Psoas muscle (tissue), 8 donors: ENCODE results near the gene KCNN1. TPM values are rescaled to one million over a fixed set of nuclear protein-coding genes. Genes with fewer than 3 reads are reported as not detected.

Experiments
- ATAC-seq, 4 donors: fragments of 200-7000 bp; cut with Tn5 transposase; one replicate each; pipeline ENCODE4 v1.9.1; 2020; ENCODE audit warnings: moderate library complexity in 3 of 4, mild to moderate bottlenecking in 2 of 4
- DNase-seq, 2 donors: peaks; one replicate each; pipeline ENCODE4 v3.0.0-alpha.2; 2020
- H3K27ac ChIP-seq: fragments of 200-600 bp; one replicate; pipeline ENCODE4 v1.8.0; 2022
- H3K27me3 ChIP-seq, 3 donors: fragments of 200-600 bp in 1 of 3; one replicate each; pipeline versions ENCODE4 v1.6.1 to v1.8.0; 2013 to 2022; ENCODE audit warnings: low read length in 2 of 3, mild to moderate bottlenecking in 2 of 3, moderate library complexity in 1 of 3; ENCODE audit not compliant: insufficient read depth in 3 of 3
- H3K36me3 ChIP-seq, 2 donors: fragments of 200-600 bp in 1 of 2; one replicate each; pipeline versions ENCODE4 v1.6.1 to v1.8.0; 2013 to 2022; ENCODE audit warnings: low read depth in 1 of 2, mild to moderate bottlenecking in 1 of 2, moderate library complexity in 1 of 2; ENCODE audit not compliant: insufficient read depth in 1 of 2
- H3K4me1 ChIP-seq: fragments of 200-600 bp; one replicate; pipeline ENCODE4 v1.8.0; 2022
- H3K4me3 ChIP-seq: fragments of 200-600 bp; one replicate; pipeline ENCODE4 v1.8.0; 2022; ENCODE audit warnings: mild to moderate bottlenecking
- H3K9me3 ChIP-seq: fragments of 200-600 bp; one replicate; pipeline ENCODE4 v1.8.0; 2022
- CTCF ChIP-seq: fragments of 200-600 bp; IDR thresholded peaks from one replicate; pipeline ENCODE4 v1.8.0; 2022; ENCODE audit warnings: antibody characterized with exemption
- WGBS, 3 donors: extraction: QIAGEN DNeasy Blood & Tissue Kit; methylation state at CpG; one replicate each; pipeline versions ENCODE4 v1.1.6 to v1.1.7; 2013; 5-methylcytosine and 5-hydroxymethylcytosine counted together
- intact Hi-C, 2 donors: fragments of 100-400 bp; cut with DNase I; formaldehyde crosslinking; loops; one replicate each; pipeline versions ENCODE4 v1.11.0 to v1.14.2; 2022
- polyA plus RNA-seq, 3 donors: library from polyadenylated mRNA; stranded (reverse); fragments of 200-250 nt; gene quantifications; one replicate each; pipeline ENCODE4 v1.2.3, GENCODE V29; 2013
- total RNA-seq, 4 donors: library from RNA; stranded (reverse); fragmentation: NEBNext Ultra II Directional in 2 of 4; extraction: Animal tissue kit (Norgen Biotek cat#: 25700) in 2 of 4; gene quantifications; one replicate each; pipeline versions ENCODE4 v1.2.1 to v1.2.4, GENCODE V29; 2021 to 2023
- donor health status: healthy with polysubstance abuse.
- donor health status: DM: no; HTN: no; CAD: no; lungs with moderate emphysema.
- donor health status: Bipolar disorder and iron deficiency.
- donor health status: healthy.
- donor health status: DM: yes; HTN: yes; CAD: no.
- donor health status: DM: no; HTN: no; CAD: no.
- donor health status: DM: no; HTN: no; CAD: no.
- donor health status: DM: yes; HTN: yes; CAD: no.

The KCNN1 gene
- total and polyA plus RNA-seq, 7 donors: 0.01 to 0.06 TPM; not detected in 5

- Histone ChIP-seq H3K9me3 (no peaks in the 10 kb centered on the region), H3K4me1 (peaks cover 11% of the 10 kb centered on the region), H3K27me3 (peaks cover 0 to 85% (median 53%) of the 10 kb centered on the region in 3 donors), H3K4me3 (no peak overlapping the region), H3K36me3 (no peaks in the 10 kb centered on the region), H3K27ac (no peak overlapping the region)
- TF ChIP-seq CTCF: no peak
- ATAC-seq (no peak), DNase-seq (no peak)
- intact Hi-C loops: no loop called here
- 42 to 55% (median 54%) methylated on average over 7 of the region's 7 CpGs for WGBS, 3 donors
These were observed 13.5 kb upstream of the KCNN1 start for GRCh38 chr19:17953316-17953801.

GRCh38 chr19:17953869-17954268 lies 13.0 kb upstream of the KCNN1 start:
- H3K27ac ChIP-seq: no peak overlapping the region
- no peak for ATAC-seq
- WGBS, 3 donors: 59 to 79% (median 79%) methylated on average over 4 of the region's 4 CpGs
- H3K4me1 ChIP-seq: peaks cover 11% of the 10 kb centered on the region
- intact Hi-C loops: no loop called here
- DNase-seq: no peak
- no peaks in the 10 kb centered on the region for H3K36me3 ChIP-seq
- no peak overlapping the region for H3K4me3 ChIP-seq
- TF ChIP-seq CTCF: no peak
- peaks cover 0 to 84% (median 53%) of the 10 kb centered on the region in 3 donors for H3K27me3 ChIP-seq
- H3K9me3 ChIP-seq: no peaks in the 10 kb centered on the region

GRCh38 chr19:17954401-17954800 lies 12.5 kb upstream of the KCNN1 start:
- H3K36me3 ChIP-seq: no peaks in the 10 kb centered on the region
- H3K27ac ChIP-seq: no peak overlapping the region
- H3K4me1 ChIP-seq: peaks cover 11% of the 10 kb centered on the region
- no peak for DNase-seq
- no peak overlapping the region for H3K4me3 ChIP-seq
- peaks cover 0 to 79% (median 49%) of the 10 kb centered on the region in 3 donors for H3K27me3 ChIP-seq
- TF ChIP-seq CTCF: no peak
- WGBS, 3 donors: 78 to 85% (median 82%) methylated on average over 7 of the region's 7 CpGs
- intact Hi-C loops: no loop called here
- no peak for ATAC-seq
- no peaks in the 10 kb centered on the region for H3K9me3 ChIP-seq

- H3K4me1 ChIP-seq: no peaks in the 10 kb centered on the region
- H3K36me3 ChIP-seq: no peaks in the 10 kb centered on the region
- TF ChIP-seq CTCF: no peak
- peaks cover 0 to 57% (median 27%) of the 10 kb centered on the region in 3 donors for H3K27me3 ChIP-seq
- intact Hi-C loops: no loop called here
- ATAC-seq (no peak), DNase-seq (no peak)
- H3K27ac ChIP-seq: no peak overlapping the region
- H3K9me3 ChIP-seq: no peaks in the 10 kb centered on the region
- WGBS, 3 donors: 76 to 91% (median 86%) methylated on average over 3 of the region's 3 CpGs
- H3K4me3 ChIP-seq: no peak overlapping the region
These were observed 9.6 kb upstream of the KCNN1 start for GRCh38 chr19:17957149-17957849.

- Histone ChIP-seq H3K27me3 (peaks cover 0 to 55% (median 21%) of the 10 kb centered on the region in 3 donors), H3K4me1 (no peaks in the 10 kb centered on the region), H3K27ac (no peak overlapping the region), H3K4me3 (no peak overlapping the region), H3K9me3 (no peaks in the 10 kb centered on the region), H3K36me3 (no peaks in the 10 kb centered on the region)
- ATAC-seq: no peak
- no peak for TF ChIP-seq CTCF
- DNase-seq: no peak
- intact Hi-C loops: no loop called here
These were observed 9.0 kb upstream of the KCNN1 start for GRCh38 chr19:17957885-17958284.
